Measurements from ENCODE around the gene TRIM2.

- no peak for TF ChIP-seq CTCF (IDR thresholded peaks at IDR 0.05; ENCODE audit: poor library complexity)
- TF ChIP-seq EZH2phosphoT487 (IDR thresholded peaks at IDR 0.05; ENCODE audit: low read depth, severe bottlenecking, unreplicated experiment): no peak
Measured at GRCh38 chr4:153186046-153186728, 18.1 kb upstream of the TRIM2 start.
